NCI-H82 (cell line): ENCODE data around the gene CNOT3.

Experiments
- DNase-seq: peaks from one replicate; lab custom pipeline; 2025; lab: John Stamatoyannopoulos, UW

The CNOT3 gene

DNA sequence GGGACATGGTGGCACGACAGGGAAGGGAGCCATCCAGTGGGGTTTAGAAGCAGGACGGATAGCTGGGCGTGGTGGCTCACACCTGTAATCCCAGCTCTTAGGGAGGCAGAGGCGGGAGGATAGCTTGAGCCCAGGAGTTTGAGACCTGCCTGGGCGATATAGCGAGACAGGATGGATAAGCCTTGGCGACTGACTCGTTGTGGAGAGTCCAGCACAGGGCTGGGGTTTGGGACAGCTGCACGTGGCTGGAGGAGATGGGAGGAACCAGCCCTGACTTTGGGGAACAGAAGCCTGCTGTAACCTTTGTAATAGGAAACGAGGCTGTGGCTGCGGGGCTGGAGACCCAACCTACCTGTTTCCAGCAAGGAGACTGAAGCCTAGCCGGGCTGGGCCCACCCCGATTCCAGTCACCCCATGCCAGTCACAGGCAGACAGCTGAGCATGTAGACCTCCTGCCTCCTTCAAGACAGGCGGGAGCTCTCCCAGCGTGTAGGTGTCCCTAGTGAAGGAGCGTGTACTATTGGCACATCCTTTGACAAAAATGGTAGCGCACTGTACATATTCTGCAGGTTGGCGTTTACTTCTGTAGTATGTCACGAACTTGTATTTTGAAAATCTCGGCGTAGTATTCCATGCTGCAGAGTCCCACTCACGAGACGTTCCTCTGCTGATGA is 13.9 kb downstream of the CNOT3 start:
- DNase-seq, result no peak

- DNase-seq, result no peak
These were observed 14.7 kb downstream of the CNOT3 start for GRCh38 chr19:54152267-54152666.

- DNase-seq, result no peak
These were observed 15.4 kb downstream of the CNOT3 start for GRCh38 chr19:54152878-54153524.

DNA sequence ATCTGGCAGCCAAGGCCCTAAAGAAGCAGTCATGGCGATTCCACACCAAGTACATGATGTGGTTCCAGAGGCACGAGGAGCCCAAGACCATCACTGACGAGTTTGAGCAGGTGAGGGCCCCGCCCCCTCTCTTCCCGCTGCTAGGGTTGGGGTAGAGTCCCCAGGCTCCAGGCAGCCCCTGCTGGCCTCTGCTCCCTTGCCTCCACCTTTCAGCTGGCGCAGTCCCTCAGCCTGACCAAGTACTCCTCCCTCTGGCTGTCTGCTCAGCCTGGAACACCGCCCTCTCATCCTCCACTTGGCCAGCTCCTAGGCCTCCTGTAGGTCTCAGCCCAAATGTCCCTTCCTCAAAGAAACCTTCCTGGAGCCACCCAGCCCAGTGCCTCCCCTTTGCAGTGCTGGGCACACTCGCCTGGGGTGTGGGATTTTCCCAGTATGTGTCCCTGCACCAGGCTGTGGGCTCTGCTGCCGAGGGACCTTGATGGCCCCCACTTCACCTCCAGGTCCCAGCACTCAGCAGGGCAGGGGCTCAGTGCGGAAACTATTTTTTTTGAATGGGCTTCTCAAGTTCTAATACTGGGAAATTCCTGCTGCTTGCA is 16.3 kb downstream of the CNOT3 start:
- no peak for DNase-seq

GRCh38 chr19:54154603-54155345 is 17.2 kb downstream of the CNOT3 start:
- no peak for DNase-seq

GRCh38 chr19:54155694-54156093 is 18.1 kb downstream of the CNOT3 start:
- no peak for DNase-seq

DNA sequence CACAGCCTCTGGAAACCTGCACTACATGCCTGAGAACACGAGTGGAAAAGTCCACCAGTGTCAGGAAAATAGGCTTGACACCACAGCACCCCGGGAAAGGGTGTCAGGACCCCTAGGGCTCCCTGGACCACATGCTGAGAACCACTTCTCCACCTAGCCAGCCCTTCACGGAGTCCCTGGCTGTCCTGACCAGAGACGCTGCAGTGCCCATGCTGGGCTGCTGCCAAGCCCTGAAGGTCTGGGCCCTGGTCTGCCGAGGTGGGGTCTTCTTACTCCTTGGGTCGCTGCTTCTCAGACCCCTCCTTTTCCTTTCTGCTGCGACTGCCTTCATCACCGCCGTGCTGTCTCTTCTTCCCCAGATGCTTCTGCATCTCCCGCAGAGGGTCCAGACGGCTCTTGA is 18.9 kb downstream of the CNOT3 start:
- DNase-seq, result no peak

GRCh38 chr19:54156953-54157352 is 19.4 kb downstream of the CNOT3 start:
- DNase-seq, result no peak

- DNase-seq, result peak; percentile 58
These were observed 21.3 kb downstream of the CNOT3 start for GRCh38 chr19:54158812-54159351.

DNA sequence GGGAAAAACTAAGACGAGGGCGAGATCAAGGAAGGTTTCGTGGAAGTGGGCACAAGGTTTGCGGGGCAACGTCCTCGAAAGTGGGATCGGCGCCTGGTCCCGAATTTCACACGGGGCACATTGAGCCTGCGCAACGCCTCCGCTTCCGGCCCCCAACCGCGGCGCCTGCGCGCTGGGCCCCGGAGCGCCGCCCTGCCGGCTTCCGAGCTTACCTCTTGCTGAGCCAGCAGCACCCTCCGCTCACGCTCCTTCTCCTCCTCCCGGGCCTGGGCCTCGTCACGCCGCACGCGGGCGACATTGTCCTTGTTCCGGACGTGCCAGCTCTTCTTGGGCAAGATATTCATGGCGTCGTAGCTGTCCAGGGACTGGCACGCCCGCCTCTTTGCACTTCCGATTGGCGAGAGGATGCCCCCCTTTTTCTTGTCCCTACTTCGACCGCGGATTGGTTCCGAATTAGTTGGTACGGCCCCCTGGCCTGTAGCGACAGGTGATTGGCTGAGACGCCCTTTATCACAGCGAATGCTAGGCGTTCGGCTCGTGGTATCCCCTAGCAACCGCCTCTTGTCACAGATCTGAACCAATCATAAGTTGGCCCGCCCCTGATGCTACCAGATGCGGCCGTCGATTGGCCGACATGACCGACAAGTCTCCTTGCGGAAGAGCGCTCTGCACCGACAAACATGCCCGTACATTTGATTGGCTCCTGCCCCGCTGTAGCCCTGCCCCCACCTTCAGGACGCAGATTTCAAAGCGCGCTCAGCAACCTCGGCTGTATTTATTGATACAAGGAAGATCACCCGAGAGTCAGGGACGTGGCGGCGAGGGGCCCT is 22.0 kb downstream of the CNOT3 start, which contains the start of gene LENG1:
LENG1 (minus strand) TSS at position 370 of the 830 bp plus-strand sequence; CDS start at position 344, 26 bp downstream.
- peak; percentile 100 for DNase-seq

DNA sequence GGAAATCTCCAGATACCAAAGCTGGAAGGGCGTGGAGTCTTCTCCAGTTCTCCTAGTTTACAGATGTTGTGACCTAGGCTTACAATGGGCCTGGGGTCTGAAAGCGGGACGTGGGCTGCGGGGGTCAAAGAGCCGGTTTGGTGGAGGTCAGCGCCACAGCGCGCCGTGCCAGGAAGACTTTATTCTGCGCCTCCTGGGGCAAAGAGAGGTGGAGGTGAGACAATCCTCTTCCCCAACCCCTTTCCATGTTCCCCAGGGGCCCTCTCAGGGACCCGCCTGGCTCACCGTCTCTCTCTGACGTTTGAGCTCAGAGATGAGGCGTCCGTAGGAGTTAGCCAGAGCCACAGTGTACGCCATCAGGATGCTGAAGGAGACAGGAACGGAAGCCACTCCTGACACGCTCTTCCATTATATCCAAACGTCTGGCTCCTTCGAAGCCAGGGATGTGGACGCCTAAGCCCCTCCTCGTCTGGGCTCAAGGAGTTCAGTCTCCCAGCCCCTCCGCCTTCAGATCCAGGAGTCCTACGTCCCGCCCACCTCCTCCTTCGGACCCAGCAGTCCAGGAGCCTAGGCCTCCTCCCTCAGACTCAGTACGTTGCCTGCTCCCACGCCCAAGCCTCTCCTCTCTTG is 22.7 kb downstream of the CNOT3 start:
- DNase-seq, result peak; percentile 65

- DNase-seq, result peak; percentile 45
These were observed 23.3 kb downstream of the CNOT3 start for GRCh38 chr19:54160854-54161253.

GRCh38 chr19:54162241-54162805 is 24.8 kb downstream of the CNOT3 start:
- DNase-seq, result peak; percentile 93

DNA sequence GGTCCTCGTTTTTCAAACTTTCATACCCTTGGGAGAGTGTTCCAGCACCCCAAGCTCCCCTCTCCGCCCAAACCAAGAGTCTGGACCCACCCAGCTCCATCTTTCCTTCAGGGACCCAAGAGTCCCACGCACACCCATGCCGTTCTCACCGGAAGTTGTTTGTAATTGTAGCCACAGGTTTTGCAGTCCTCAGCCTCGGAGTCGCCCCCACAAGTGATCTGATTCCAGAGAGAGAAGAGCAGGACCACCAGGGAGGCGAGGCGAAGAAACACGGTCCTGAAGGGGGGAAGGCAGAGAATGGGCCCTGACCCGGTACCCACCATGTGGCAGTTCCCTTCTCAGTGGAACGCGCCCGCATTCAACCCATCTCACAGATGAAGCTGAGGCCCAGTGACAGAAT is 25.3 kb downstream of the CNOT3 start:
- no peak for DNase-seq

DNA sequence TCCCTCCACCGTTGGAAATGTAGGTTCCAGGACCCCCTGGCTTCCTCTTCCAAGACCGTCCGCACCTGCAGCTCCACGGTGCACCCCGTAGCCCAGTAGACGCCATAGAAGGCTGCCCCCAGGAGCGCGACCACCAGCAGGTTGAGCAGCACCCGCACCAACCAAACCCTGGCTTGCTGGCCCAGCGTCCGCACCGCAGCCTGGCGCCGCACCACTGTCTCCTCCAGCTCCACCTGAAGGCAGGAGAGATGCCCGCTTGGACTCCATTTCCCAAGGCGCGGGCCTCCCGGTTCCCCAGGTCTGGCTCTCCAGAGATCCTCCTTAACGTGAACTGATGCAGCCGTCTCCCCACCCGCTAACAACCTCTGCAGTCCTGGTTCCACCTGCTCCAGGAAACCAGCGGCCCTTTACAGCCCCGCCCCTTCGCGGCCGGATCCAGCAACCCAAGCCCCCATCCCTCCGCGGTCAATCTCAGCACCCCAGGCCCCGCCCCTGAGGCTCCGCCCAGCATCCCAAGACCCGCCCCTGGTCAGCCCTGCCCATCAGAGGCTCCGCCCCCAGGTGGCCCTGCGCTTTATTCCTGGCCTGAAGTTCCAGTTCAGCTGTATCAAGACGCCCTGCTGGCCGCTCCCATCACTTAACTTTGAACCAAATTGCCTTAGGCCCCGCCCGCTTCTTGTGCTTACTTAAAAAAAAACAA is 27.0 kb downstream of the CNOT3 start:
- DNase-seq, result peak; percentile 82

- DNase-seq, result no peak
These were observed 27.7 kb downstream of the CNOT3 start for GRCh38 chr19:54165222-54165621.

DNA sequence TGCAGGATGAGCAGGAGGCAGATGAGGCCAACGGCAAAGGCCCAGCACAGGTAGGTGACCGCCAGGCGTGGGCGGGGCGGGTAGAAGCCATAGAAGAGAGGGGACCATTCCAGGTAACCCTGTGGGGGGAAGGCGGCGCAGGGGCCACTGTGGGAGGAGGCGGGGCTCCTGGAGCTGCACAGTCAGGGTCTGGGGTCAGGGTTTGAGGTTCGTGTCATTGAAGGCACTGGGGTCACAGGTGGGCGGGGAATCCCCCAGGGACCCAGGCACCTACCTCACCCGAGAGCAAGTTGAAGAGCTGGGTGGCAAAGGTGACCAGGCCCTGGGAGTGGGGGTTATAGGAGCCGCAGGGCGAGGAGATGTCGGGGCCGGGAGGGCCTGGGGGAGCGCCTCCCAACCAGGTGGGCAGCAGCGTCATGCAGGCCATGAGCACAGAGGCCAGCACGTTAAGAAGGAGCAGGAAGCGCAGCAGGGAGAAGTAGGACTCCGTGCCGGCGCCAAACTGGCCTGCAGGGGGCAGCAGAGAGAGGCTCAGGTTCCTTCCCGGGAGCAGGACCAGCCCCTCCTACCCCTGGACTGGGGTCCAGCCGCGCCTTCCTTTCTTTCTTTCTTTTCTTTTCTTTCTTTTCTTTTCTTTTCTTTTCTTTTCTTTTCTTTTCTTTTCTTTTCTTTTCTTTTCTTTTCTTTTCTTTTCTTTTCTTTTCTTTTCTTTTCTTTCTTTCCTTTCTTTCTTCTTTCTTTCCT is 30.8 kb downstream of the CNOT3 start:
- DNase-seq, result peak; percentile 94

DNA sequence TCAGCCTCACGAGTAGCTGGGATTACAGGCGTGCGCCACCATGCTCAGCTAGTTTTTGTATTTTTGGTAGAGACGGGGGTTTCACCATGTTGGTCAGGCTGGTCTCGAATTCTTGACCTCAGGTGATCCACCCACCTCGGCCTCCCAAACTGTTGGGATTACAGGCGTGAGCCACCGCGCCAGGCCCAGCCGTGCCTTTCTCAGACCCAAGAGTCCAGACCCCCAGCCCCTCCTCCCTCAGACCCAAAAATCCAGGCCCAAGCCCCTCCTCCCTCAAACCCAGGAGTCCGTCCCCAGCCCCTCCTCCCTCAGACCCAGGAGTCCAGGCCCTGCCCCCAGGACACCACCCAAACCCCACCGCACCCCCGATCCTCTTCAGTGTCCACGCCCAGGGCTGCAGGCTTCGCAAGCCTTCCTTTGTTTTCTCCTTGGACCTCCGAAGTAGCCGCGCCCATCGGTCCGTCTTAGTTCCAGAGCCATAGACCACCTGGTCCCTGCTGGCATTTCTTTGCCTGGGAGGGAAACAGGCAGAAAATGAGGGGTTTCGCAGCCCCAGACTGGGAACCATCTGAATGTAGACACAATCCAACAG is 31.7 kb downstream of the CNOT3 start:
- DNase-seq, result no peak
